A673 (cell line): Measurements from ENCODE around the gene KCNMA1.

Experiments used
- CTCF ChIP-seq: fragments of 300-800, 200-600 bp; sonication (generic); conservative IDR thresholded peaks from 2 replicates; pipeline ENCODE4 v1.5.1; 2017; ENCODE audit warnings: low read depth, mild to moderate bottlenecking, antibody characterized with exemption, low read length, moderate library complexity, mixed read lengths
- EZH2 ChIP-seq: fragments of 200-600 bp; sonication (generic); IDR thresholded peaks from 2 replicates; pipeline ENCODE4 v1.6.1; 2017; ENCODE audit warnings: borderline replicate concordance, low read depth, mild to moderate bottlenecking, mixed read lengths, antibody characterized with exemption, low read length; ENCODE audit not compliant: poor library complexity, severe bottlenecking

GRCh38 chr10:77637532-77638320, at the start of gene KCNMA1:
- no peak for TF ChIP-seq CTCF
- peak; percentile 21 for TF ChIP-seq EZH2
